GM10266 (cell line): ENCODE measurements around the gene CGB5.

Experiments used
- DNase-seq: peaks from one replicate; pipeline ENCODE4 v3.0.0; 2012; ENCODE audit errors: extremely low spot score
- CTCF ChIP-seq: IDR thresholded peaks from 2 replicates; pipeline ENCODE4 v1.5.1; 2012; ENCODE audit warnings: mild to moderate bottlenecking, low read depth; ENCODE audit not compliant: control insufficient read depth, insufficient read depth; ENCODE audit errors: missing control alignments

The CGB5 gene

GRCh38 chr19:49009828-49010227, 33.8 kb upstream of the CGB5 start:
- DNase-seq, result peak; percentile 13
- TF ChIP-seq CTCF, result no peak

GRCh38 chr19:49010453-49010852, 33.2 kb upstream of the CGB5 start:
- no peak for TF ChIP-seq CTCF
- no peak for DNase-seq

- no peak for TF ChIP-seq CTCF
Observed at GRCh38 chr19:49011194-49011593, 32.5 kb upstream of the CGB5 start.

GRCh38 chr19:49014123-49014869, 29.4 kb upstream of the CGB5 start:
- DNase-seq, result no peak

More at GRCh38 chr19:49011194-49011593, 32.5 kb upstream of the CGB5 start:
- no peak for DNase-seq

GRCh38 chr19:49014870-49015255, 28.8 kb upstream of the CGB5 start:
- DNase-seq, result no peak

More at GRCh38 chr19:49014123-49014869, 29.4 kb upstream of the CGB5 start:
- TF ChIP-seq CTCF, result no peak

GRCh38 chr19:49016067-49016839, 27.4 kb upstream of the CGB5 start:
- TF ChIP-seq CTCF, result no peak
- no peak for DNase-seq

More at GRCh38 chr19:49014870-49015255, 28.8 kb upstream of the CGB5 start:
- TF ChIP-seq CTCF, result no peak

- no peak for TF ChIP-seq CTCF
- DNase-seq, result no peak
Observed at GRCh38 chr19:49017041-49017665, 26.5 kb upstream of the CGB5 start, which contains the start of gene LHB. Gene LHB, minus strand, starts transcription at chr19:49017091. Its CDS starts 10 bp downstream, at chr19:49017081.
